B cell (primary cell): ENCODE results near the gene FOXE1. TPM values are rescaled to one million over a fixed set of nuclear protein-coding genes. Genes with fewer than 3 reads are reported as not detected.

Experiments used
- ATAC-seq: fragments of 200-7000 bp; cut with Tn5 transposase; one replicate; pipeline ENCODE4 v1.10.0; 2021; ENCODE audit warnings: low read depth, mild to moderate bottlenecking, moderate number of reproducible peaks, moderate library complexity
- CTCF ChIA-PET: fragments of 350-600 bp; sonication (Branson Sonifier 250); formaldehyde crosslinking; loops from one replicate; lab custom pipeline; 2021; ENCODE audit warnings: antibody characterized with exemption, inconsistent platforms; lab: Charles Lee
- POLR2A ChIA-PET: fragments of 350-600 bp; sonication (Branson Sonifier 250); formaldehyde crosslinking; loops from one replicate; lab custom pipeline; 2021; ENCODE audit warnings: antibody characterized with exemption; lab: Charles Lee
- DNase-seq: peaks from one replicate; pipeline ENCODE4 v3.0.0; 2013
- H2AFZ ChIP-seq: 2 replicates; pipeline ENCODE4 v1.6.1; 2012; ENCODE audit warnings: mild to moderate bottlenecking, low read depth, low read length; ENCODE audit not compliant: insufficient read depth, poor library complexity, severe bottlenecking
- H3K27ac ChIP-seq, 2 donors: 1 replicate in 1 of 2; 2 replicates in 1 of 2; pipeline ENCODE4 v1.5.1; 2012 to 2013; ENCODE audit warnings: low read length in 2 of 2, mild to moderate bottlenecking in 2 of 2, moderate library complexity in 1 of 2
- H3K27me3 ChIP-seq, 4 experiments: fragments of 200-600 bp in 1 of 4; sonication (generic) in 1 of 4; replicated peaks in 1 of 4; 1 replicate in 2 of 4; 2 replicates in 2 of 4; pipeline versions ENCODE4 v1.6.1 to v1.7.0; 2013 to 2016; ENCODE audit warnings: low read length in 3 of 4, mild to moderate bottlenecking in 2 of 4, mixed read lengths in 1 of 4, moderate library complexity in 1 of 4; ENCODE audit not compliant: insufficient read depth in 4 of 4, control insufficient read depth in 3 of 4; ENCODE audit errors: control extremely low read depth in 1 of 4
- H3K36me3 ChIP-seq, 2 experiments: replicated peaks in 1 of 2; 1 replicate in 1 of 2; 2 replicates in 1 of 2; pipeline versions ENCODE4 v1.6.1 to v1.7.1; 2013; ENCODE audit warnings: low read length in 1 of 2; ENCODE audit not compliant: insufficient read depth in 2 of 2, control insufficient read depth in 1 of 2; ENCODE audit errors: control extremely low read depth in 1 of 2, extremely low read depth in 1 of 2
- H3K4me1 ChIP-seq, 2 donors: fragments of 200-600 bp in 1 of 2; sonication (generic) in 1 of 2; 1 replicate in 1 of 2; 2 replicates in 1 of 2; pipeline versions ENCODE4 v1.5.1 to v1.6.1; 2013 to 2017; ENCODE audit warnings: low read length in 2 of 2; ENCODE audit not compliant: control insufficient read depth in 2 of 2, insufficient read depth in 2 of 2
- H3K4me2 ChIP-seq: replicated peaks from 2 replicates; pipeline ENCODE3; 2012; ENCODE audit warnings: mild to moderate bottlenecking, low read depth, low read length; ENCODE audit not compliant: poor library complexity, severe bottlenecking
- H3K4me3 ChIP-seq, 5 experiments: fragments of 200-600 bp in 1 of 5; sonication (generic) in 1 of 5; 1 replicate in 3 of 5; 2 replicates in 2 of 5; pipeline versions ENCODE4 v1.5.1 to v1.7.0; 2011 to 2016; ENCODE audit warnings: low read length in 4 of 5, mild to moderate bottlenecking in 4 of 5, low read depth in 2 of 5, control low read depth in 1 of 5, moderate library complexity in 1 of 5; ENCODE audit not compliant: insufficient read depth in 1 of 5; ENCODE audit errors: control extremely low read depth in 1 of 5, extremely low read depth in 1 of 5
- H3K79me2 ChIP-seq: fragments of 200-600 bp; sonication (generic); one replicate; pipeline ENCODE4 v1.6.0; 2016; ENCODE audit warnings: low read length; ENCODE audit not compliant: control insufficient read depth, insufficient read depth
- H3K9ac ChIP-seq: fragments of 200-600 bp; sonication (generic); 2 replicates; pipeline ENCODE4 v1.6.1; 2017; ENCODE audit warnings: mild to moderate bottlenecking, low read length, moderate library complexity
- H3K9me3 ChIP-seq, 3 donors: one replicate each; pipeline versions ENCODE4 v1.6.1 to v1.7.1; 2013; ENCODE audit warnings: low read length in 2 of 3; ENCODE audit not compliant: control insufficient read depth in 2 of 3, insufficient read depth in 1 of 3; ENCODE audit errors: control extremely low read depth in 1 of 3
- H4K20me1 ChIP-seq: 2 replicates; pipeline ENCODE4 v1.6.0; 2012; ENCODE audit warnings: mild to moderate bottlenecking, low read length; ENCODE audit not compliant: insufficient read depth, control insufficient read depth, poor library complexity, severe bottlenecking
- H3K27ac Mint-ChIP-seq: one replicate; pipeline ENCODE4 v1.8.0; 2021; ENCODE audit warnings: mixed read lengths
- H3K27me3 Mint-ChIP-seq: one replicate; pipeline ENCODE4 v1.8.0; 2021; ENCODE audit warnings: mixed read lengths
- H3K4me1 Mint-ChIP-seq: one replicate; pipeline ENCODE4 v1.8.0; 2021; ENCODE audit warnings: mixed read lengths
- H3K4me3 Mint-ChIP-seq: one replicate; pipeline ENCODE4 v1.8.0; 2021; ENCODE audit warnings: mixed read lengths
- H3K9me3 Mint-ChIP-seq: one replicate; pipeline ENCODE4 v1.8.0; 2022; ENCODE audit warnings: mixed read lengths; ENCODE audit not compliant: insufficient read depth
- EZH2 ChIP-seq: IDR thresholded peaks from 2 replicates; pipeline ENCODE4 v1.6.1; 2012; ENCODE audit warnings: borderline replicate concordance, low read depth, mild to moderate bottlenecking, moderate library complexity, low read length; ENCODE audit not compliant: insufficient read depth, poor library complexity, severe bottlenecking
- WGBS: methylation state at CpG from one replicate; pipeline ENCODE4 v1.1.5; 2013; ENCODE audit warnings: missing lambda C conversion rate; ENCODE audit not compliant: insufficient coverage; 5-methylcytosine and 5-hydroxymethylcytosine counted together
- intact Hi-C: fragments of 100-400 bp; cut with micrococcal nuclease; formaldehyde crosslinking; loops from one replicate; pipeline ENCODE4 v1.10.0; 2022
- polyA plus RNA-seq: library from polyadenylated mRNA; depleted of rRNA; stranded (reverse); fragments of >200 nt; gene quantifications from 2 replicates; pipeline ENCODE4 v1.2.3, GENCODE V29; 2012
- total RNA-seq, 2 donors: library from RNA; stranded (reverse); fragments of 120-200 nt in 1 of 2; gene quantifications; 1 replicate in 1 of 2; 2 replicates in 1 of 2; pipeline versions ENCODE4 v1.2.3 to v1.2.4, GENCODE V29; 2013 to 2022
- TF ChIP-seq, protein P1 (sequence below): fragments of 200-600 bp; IDR thresholded peaks from one replicate; pipeline ENCODE4 v1.8.0; 2022; ENCODE audit warnings: antibody characterized with exemption, mild to moderate bottlenecking

The FOXE1 gene
- total and polyA plus RNA-seq, 2 donors (not counting 1 experiment from before 2014, with no cell fraction given), result not detected

DNA sequence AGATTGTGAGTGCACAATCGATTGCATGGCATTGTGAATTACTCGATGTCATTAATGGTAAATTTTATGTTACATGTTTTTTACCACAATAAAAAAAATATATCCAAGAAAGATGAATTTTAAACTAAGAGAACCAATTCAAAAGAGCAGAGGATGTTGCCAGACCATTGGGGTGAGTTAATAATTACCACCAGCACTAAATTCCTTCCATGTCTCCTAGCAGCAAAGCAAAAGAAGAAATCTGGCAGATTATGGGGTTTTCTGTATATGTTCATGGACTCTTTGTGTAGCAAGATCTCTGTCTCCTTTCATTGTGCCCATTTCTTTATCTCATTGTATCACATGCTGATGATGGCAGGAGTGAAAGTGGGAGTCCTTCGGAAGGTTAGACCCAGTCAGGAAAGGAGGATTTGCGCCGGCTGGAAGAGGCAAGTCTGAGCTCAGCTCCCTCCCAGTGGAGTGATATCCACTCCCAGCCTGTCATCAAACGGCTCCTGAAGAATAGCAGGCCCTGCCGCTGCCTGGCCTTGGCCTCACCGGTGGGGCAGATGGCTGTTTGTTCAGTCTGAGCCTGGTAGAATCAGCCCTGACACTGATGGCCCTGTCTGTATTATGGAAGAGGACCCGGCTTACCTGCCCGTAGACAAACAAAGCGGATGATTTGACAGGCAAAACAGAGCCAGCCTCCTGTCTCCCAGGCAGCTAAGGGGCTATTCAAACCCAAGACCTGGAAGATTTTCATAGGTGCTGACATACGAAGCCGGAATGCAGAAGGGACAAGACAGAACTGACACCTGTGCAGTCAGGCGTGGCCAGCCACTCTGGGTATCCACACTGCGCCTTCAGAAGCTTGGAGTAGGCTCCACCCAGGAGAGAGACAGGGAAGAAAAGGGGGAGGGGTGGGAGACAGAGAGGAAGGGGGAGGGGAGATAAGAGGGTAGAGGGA lies 21.9 kb upstream of the FOXE1 start:
- H4K20me1 ChIP-seq, result no peaks in the 10 kb centered on the region
- no peak overlapping the region for H3K4me2 ChIP-seq
- Mint-ChIP-seq H3K4me1 (peaks cover 11% of the 10 kb centered on the region), H3K27me3 (peaks cover 23% of the 10 kb centered on the region), H3K4me3 (no peak overlapping the region), H3K27ac (no peak overlapping the region), H3K9me3 (no peaks in the 10 kb centered on the region)
- no peaks in the 10 kb centered on the region for H3K36me3 ChIP-seq
- no peak overlapping the region for H2AFZ ChIP-seq
- no peaks in the 10 kb centered on the region for H3K79me2 ChIP-seq
- peaks cover 0 to 6% (median 0%) of the 10 kb centered on the region in 3 donors for H3K9me3 ChIP-seq
- WGBS, result 88% methylated on average over 12 of the region's 15 CpGs
- no peak for ATAC-seq
- TF ChIP-seq EZH2, result no peak
- TF ChIP-seq, protein P1, sequence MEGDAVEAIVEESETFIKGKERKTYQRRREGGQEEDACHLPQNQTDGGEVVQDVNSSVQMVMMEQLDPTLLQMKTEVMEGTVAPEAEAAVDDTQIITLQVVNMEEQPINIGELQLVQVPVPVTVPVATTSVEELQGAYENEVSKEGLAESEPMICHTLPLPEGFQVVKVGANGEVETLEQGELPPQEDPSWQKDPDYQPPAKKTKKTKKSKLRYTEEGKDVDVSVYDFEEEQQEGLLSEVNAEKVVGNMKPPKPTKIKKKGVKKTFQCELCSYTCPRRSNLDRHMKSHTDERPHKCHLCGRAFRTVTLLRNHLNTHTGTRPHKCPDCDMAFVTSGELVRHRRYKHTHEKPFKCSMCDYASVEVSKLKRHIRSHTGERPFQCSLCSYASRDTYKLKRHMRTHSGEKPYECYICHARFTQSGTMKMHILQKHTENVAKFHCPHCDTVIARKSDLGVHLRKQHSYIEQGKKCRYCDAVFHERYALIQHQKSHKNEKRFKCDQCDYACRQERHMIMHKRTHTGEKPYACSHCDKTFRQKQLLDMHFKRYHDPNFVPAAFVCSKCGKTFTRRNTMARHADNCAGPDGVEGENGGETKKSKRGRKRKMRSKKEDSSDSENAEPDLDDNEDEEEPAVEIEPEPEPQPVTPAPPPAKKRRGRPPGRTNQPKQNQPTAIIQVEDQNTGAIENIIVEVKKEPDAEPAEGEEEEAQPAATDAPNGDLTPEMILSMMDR, result no peak
- H3K4me3 ChIP-seq, result no peak overlapping the region
- POLR2A ChIA-PET, result no interaction called here
- H3K27ac ChIP-seq, result no peak overlapping the region
- DNase-seq, result no peak
- CTCF ChIA-PET, result no interaction called here
- H3K27me3 ChIP-seq, result peaks cover 0 to 10% (median 0%) of the 10 kb centered on the region in 4 experiments
- intact Hi-C loops, result no loop called here
- H3K4me1 ChIP-seq, result peaks cover 9 to 10% of the 10 kb centered on the region in 2 donors
- H3K9ac ChIP-seq, result no peak overlapping the region
